GM12878 (cell line): ENCODE data around the gene BDH1. TPM values are rescaled to one million over a fixed set of nuclear protein-coding genes. Genes with fewer than 3 reads are reported as not detected.
"Not testable (repeated sequence)": the region's sequence is repeated elsewhere in the genome, so short reads cannot be mapped to it uniquely, and the experiment has no call there.

ENCODE experiments used
- ATAC-seq: fragments of 200-7000 bp; cut with Tn5 transposase; 3 replicates; pipeline ENCODE4 v1.9.1; 2020; ENCODE audit warnings: mild to moderate bottlenecking, moderate library complexity
- BruUV-seq: library from RNA; stranded (reverse); fragments of 400-500 nt; replicated peaks from 2 replicates; lab custom pipeline; 2021; lab: Mats Ljungman, UMichigan
- CTCF ChIA-PET: fragments of 300-600 bp; sonication (Branson Sonifier 250); formaldehyde crosslinking; extraction: SDS; loops from one replicate; lab custom pipeline; 2021; ENCODE audit warnings: inconsistent platforms; lab: Yijun Ruan, JAX
- POLR2A ChIA-PET: fragments of 350-600 bp; formaldehyde crosslinking; extraction: SDS; loops from one replicate; lab custom pipeline; 2021; ENCODE audit warnings: inconsistent platforms; lab: Charles Lee
- RAD21 ChIA-PET: fragments of 300-600 bp; sonication (Branson Sonifier 250); formaldehyde crosslinking; loops from one replicate; lab custom pipeline; 2023; ENCODE audit warnings: antibody characterized with exemption; ENCODE audit not compliant: unreplicated experiment; lab: Charles Lee
- SMC1A ChIA-PET: fragments of 300-600 bp; sonication (Branson Sonifier 250); formaldehyde crosslinking; loops from one replicate; lab custom pipeline; 2023; ENCODE audit not compliant: unreplicated experiment, uncharacterized antibody; lab: Charles Lee
- DNase-seq: peaks from one replicate; pipeline ENCODE4 v3.0.0-alpha.2; 2011; ENCODE audit warnings: low read depth, low spot score
- FAIRE-seq: peaks from 3 replicates; lab custom pipeline; 2011; peaks lifted over from hg19 to GRCh38; lab: Jason Lieb, UNC
- H2AFZ ChIP-seq: 2 replicates; pipeline ENCODE4 v1.6.0; 2011; ENCODE audit warnings: low read depth, low read length, control low read depth; ENCODE audit not compliant: control insufficient read depth
- H3K27ac ChIP-seq: 2 replicates; pipeline ENCODE4 v1.5.1; 2011; ENCODE audit warnings: control low read depth; ENCODE audit not compliant: control insufficient read depth, insufficient read depth
- H3K27me3 ChIP-seq, 2 experiments: replicated peaks in 1 of 2; 2 replicates each; pipeline versions ENCODE4 v1.6.0 to v1.6.1; 2011; ENCODE audit warnings: low read length in 1 of 2; ENCODE audit not compliant: control insufficient read depth in 2 of 2, insufficient read depth in 2 of 2
- H3K36me3 ChIP-seq, 2 experiments: 2 replicates each; pipeline ENCODE4 v1.5.1; 2011; ENCODE audit warnings: low read length in 1 of 2; ENCODE audit not compliant: control insufficient read depth in 2 of 2, insufficient read depth in 2 of 2
- H3K4me1 ChIP-seq: 2 replicates; pipeline ENCODE4 v1.6.1; 2011; ENCODE audit warnings: mild to moderate bottlenecking, low read length, moderate library complexity, mixed read lengths; ENCODE audit not compliant: control insufficient read depth, insufficient read depth
- H3K4me2 ChIP-seq: 2 replicates; pipeline ENCODE4 v1.6.0; 2011; ENCODE audit warnings: control low read depth; ENCODE audit not compliant: control insufficient read depth, insufficient read depth
- H3K4me3 ChIP-seq: fragments of 200-600 bp; sonication (generic); 2 replicates; pipeline ENCODE4 v1.5.1; 2016
- H3K79me2 ChIP-seq: 2 replicates; pipeline ENCODE4 v1.6.0; 2011; ENCODE audit warnings: low read length; ENCODE audit not compliant: control insufficient read depth, insufficient read depth
- H3K9ac ChIP-seq: 2 replicates; pipeline ENCODE4 v1.8.0; 2011; ENCODE audit warnings: low read length, control low read depth, mixed read lengths; ENCODE audit not compliant: control insufficient read depth, insufficient read depth
- H3K9me3 ChIP-seq: replicated peaks from 3 replicates; pipeline ENCODE4 v1.5.1; 2011; ENCODE audit warnings: mild to moderate bottlenecking, low read length; ENCODE audit not compliant: control insufficient read depth, insufficient read depth
- H4K20me1 ChIP-seq: 2 replicates; pipeline ENCODE4 v1.6.0; 2011; ENCODE audit not compliant: control insufficient read depth, insufficient read depth
- CHD1 ChIP-seq: IDR thresholded peaks from 2 replicates; pipeline ENCODE4 v1.6.1; 2012; ENCODE audit warnings: low read depth, low read length, improper control_type of control experiment
- EED ChIP-seq: sonication (generic); IDR thresholded peaks from 2 replicates; pipeline ENCODE4 v1.6.1; 2016; ENCODE audit warnings: antibody characterized with exemption, low read depth
- IKZF2 ChIP-seq, 2 experiments: fragments of 450-650 bp; IDR thresholded peaks; 2 replicates each; pipeline ENCODE4 v1.6.1; 2017; ENCODE audit warnings: mild to moderate bottlenecking in 2 of 2, moderate library complexity in 2 of 2
- JUND ChIP-seq: IDR thresholded peaks from 2 replicates; pipeline ENCODE4 v1.6.1; 2012; ENCODE audit warnings: low read depth, mild to moderate bottlenecking, low read length, improper control_type of control experiment, moderate library complexity
- NR2F1 ChIP-seq: fragments of 450-650 bp; conservative IDR thresholded peaks from 2 replicates; pipeline ENCODE4 v1.6.1; 2017; ENCODE audit warnings: mild to moderate bottlenecking
- SP1 ChIP-seq: IDR thresholded peaks from one replicate; pipeline ENCODE4 v1.6.1; 2011; ENCODE audit warnings: low read depth, low read length
- YY1 ChIP-seq: IDR thresholded peaks from 2 replicates; pipeline ENCODE4 v1.6.1; 2011; ENCODE audit warnings: low read depth, mild to moderate bottlenecking, low read length
- WGBS: methylation state at CpG from one replicate; pipeline ENCODE4 v1.1.6; 2016; ENCODE audit warnings: low lambda C conversion rate; ENCODE audit not compliant: insufficient replicate concordance, insufficient coverage; ENCODE audit errors: missing lambda C conversion rate; 5-methylcytosine and 5-hydroxymethylcytosine counted together
- in situ Hi-C: fragments of 300-500 bp; cut with MboI; formaldehyde crosslinking; loops from 9 replicates; pipeline ENCODE4 v1.14.3; 2018; ENCODE audit warnings: mixed read lengths
- intact Hi-C: fragments of 100-400 bp; cut with micrococcal nuclease; formaldehyde crosslinking; loops from one replicate; pipeline ENCODE4 v1.14.2; 2022; ENCODE audit not compliant: unreplicated experiment
- polyA plus RNA-seq, 11 experiments: library from polyadenylated mRNA; depleted of rRNA in 4 of 11; unstranded in 6 of 11; stranded (reverse) in 5 of 11; fragments of >200 nt; fragmentation: Nextera tagmentation in 4 of 11; fragmentation: Illumina TruSeq in 1 of 11; extraction: Ambion mirVana in 4 of 11; extraction: Trizol in 1 of 11; gene quantifications; 1 replicate in 1 of 11; 2 replicates in 10 of 11; pipeline versions ENCODE4 v1.2.1 to v1.2.3, GENCODE V29; 2011 to 2016; ENCODE audit warnings: inconsistent platforms in 2 of 11, missing spikeins in 2 of 11, low read depth in 1 of 11
- total RNA-seq, 4 experiments: library from RNA; depleted of rRNA in 3 of 4; stranded (reverse); fragments of >200 nt in 3 of 4; fragmentation: Illumina TruSeq in 1 of 4; extraction: Trizol in 1 of 4; gene quantifications; 2 replicates each; pipeline versions ENCODE4 v1.2.1 to v1.2.3, GENCODE V29; 2013 to 2021
- TF ChIP-seq, protein P1 (sequence below): fragments of 450-650 bp; IDR thresholded peaks from 2 replicates; pipeline ENCODE4 v1.6.1; 2017; ENCODE audit warnings: mild to moderate bottlenecking
- TF ChIP-seq, protein P2 (sequence below): fragments of 450-650 bp; conservative IDR thresholded peaks from 2 replicates; pipeline ENCODE4 v1.6.1; 2017; ENCODE audit warnings: mild to moderate bottlenecking, moderate library complexity

The BDH1 gene
- total and polyA plus RNA-seq, 10 of the 15 experiments (the other 5 are each of a cell fraction or from before 2014, with no cell fraction given), result 11.3 to 84.5 (median 60.3) TPM

DNA sequence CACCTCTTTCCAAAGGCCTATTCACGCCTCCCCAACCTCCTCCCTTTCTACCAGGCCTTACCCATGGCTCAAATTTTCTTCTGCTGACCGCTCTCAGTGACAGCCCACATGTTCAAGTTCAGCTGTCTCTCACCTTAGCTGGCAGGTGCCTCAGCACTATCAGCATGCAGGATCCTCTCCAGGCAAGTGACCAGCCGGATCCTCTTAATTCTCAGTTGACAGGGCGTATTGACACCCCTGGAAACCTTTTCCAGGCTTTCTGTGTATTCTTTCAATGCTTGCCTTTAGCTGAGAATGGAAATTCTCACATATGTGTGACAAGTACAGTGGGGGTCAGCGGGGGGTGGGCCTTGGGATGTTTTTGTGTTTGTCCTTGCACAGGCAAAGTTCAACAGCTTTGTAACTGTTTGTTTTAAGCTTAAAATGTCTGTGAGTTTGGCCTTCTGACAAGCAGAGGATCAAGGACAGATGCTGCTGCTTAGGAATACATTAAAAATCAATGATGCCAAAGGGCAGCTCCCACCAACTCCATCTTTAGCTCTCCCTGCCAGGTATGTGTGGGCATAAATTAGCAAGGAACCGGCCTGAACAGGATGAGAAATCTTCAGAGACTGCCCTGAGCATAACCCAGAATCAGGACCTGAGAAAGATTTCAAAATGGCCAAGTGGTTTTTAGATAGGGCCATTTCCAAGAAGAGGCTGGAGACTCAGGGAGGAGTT, 17.4 kb upstream of the BDH1 start:
- no peak for FAIRE-seq
- Histone ChIP-seq H3K9me3 (peaks cover 7% of the 10 kb centered on the region; the same call in 2 of the 3 replicates), H3K4me2 (no peak overlapping the region), H3K27me3 (no peaks in the 10 kb centered on the region), H3K36me3 (no peaks in the 10 kb centered on the region), H3K79me2 (no peaks in the 10 kb centered on the region), H4K20me1 (no peaks in the 10 kb centered on the region), H2AFZ (no peak overlapping the region), H3K9ac (no peak overlapping the region), H3K4me1 (no peaks in the 10 kb centered on the region)
- intact Hi-C loops (no loop called here), in situ Hi-C loops (no loop called here)
- ChIA-PET POLR2A (interaction anchor here (1.0 to 1.1 kb wide), 2 partner anchors 10 to 12 kb away, joined by 3 to 5 read pairs; no protein-coding TSS in a partner anchor), RAD21 (no interaction called here), CTCF (interaction anchor here (1.1 kb wide), 1 partner anchor 26 kb away, joined by 4 read pairs; no protein-coding TSS in a partner anchor)
- WGBS, result 46% methylated on average over 6 of the region's 6 CpGs
- no peak for TF ChIP-seq YY1
- no peak for TF ChIP-seq SP1
- no peak for TF ChIP-seq NR2F1
- TF ChIP-seq, protein P1, sequence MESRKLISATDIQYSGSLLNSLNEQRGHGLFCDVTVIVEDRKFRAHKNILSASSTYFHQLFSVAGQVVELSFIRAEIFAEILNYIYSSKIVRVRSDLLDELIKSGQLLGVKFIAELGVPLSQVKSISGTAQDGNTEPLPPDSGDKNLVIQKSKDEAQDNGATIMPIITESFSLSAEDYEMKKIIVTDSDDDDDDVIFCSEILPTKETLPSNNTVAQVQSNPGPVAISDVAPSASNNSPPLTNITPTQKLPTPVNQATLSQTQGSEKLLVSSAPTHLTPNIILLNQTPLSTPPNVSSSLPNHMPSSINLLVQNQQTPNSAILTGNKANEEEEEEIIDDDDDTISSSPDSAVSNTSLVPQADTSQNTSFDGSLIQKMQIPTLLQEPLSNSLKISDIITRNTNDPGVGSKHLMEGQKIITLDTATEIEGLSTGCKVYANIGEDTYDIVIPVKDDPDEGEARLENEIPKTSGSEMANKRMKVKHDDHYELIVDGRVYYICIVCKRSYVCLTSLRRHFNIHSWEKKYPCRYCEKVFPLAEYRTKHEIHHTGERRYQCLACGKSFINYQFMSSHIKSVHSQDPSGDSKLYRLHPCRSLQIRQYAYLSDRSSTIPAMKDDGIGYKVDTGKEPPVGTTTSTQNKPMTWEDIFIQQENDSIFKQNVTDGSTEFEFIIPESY, result no peak
- TF ChIP-seq CHD1, result no peak
- no peak for TF ChIP-seq JUND
- no peak for TF ChIP-seq EED
- TF ChIP-seq, protein P2, sequence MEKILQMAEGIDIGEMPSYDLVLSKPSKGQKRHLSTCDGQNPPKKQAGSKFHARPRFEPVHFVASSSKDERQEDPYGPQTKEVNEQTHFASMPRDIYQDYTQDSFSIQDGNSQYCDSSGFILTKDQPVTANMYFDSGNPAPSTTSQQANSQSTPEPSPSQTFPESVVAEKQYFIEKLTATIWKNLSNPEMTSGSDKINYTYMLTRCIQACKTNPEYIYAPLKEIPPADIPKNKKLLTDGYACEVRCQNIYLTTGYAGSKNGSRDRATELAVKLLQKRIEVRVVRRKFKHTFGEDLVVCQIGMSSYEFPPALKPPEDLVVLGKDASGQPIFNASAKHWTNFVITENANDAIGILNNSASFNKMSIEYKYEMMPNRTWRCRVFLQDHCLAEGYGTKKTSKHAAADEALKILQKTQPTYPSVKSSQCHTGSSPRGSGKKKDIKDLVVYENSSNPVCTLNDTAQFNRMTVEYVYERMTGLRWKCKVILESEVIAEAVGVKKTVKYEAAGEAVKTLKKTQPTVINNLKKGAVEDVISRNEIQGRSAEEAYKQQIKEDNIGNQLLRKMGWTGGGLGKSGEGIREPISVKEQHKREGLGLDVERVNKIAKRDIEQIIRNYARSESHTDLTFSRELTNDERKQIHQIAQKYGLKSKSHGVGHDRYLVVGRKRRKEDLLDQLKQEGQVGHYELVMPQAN, result no peak
- no peak for TF ChIP-seq IKZF2 (IDR thresholded peaks at IDR 0.05)
- TF ChIP-seq, all 136 proteins: peak for 0
- SMC1A ChIA-PET, result interaction anchor here (0.7 to 1.5 kb wide), 2 partner anchors 12 to 16 kb away, joined by 3 to 4 read pairs; no protein-coding TSS in a partner anchor
- no peak overlapping the region for H3K4me3 ChIP-seq
- DNase-seq (no peak), ATAC-seq (no peak)
- no peak overlapping the region for H3K27ac ChIP-seq
- BruUV-seq, result no TSS peak

DNA sequence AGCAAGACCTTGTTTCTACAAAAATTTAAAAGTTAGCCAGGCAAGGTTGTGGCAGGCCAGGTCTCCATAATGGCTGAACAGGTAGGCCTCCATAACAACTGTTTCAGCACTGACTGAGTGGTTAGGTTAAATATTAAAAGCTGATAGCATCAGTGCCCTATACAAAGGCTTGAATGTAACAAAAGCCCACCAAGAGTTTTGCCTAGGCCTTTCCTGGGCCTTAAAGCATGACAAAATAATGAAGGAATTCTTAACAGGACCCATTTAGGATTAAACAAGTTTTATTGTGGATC, 16.1 kb upstream of the BDH1 start:
- CTCF ChIA-PET, DNase-seq, RAD21 ChIA-PET, FAIRE-seq, H3K4me2 ChIP-seq, BruUV-seq, intact Hi-C loops, H3K36me3 ChIP-seq, H3K27me3 ChIP-seq, H3K27ac ChIP-seq, H3K4me3 ChIP-seq, ATAC-seq, H3K4me1 ChIP-seq, H3K9me3 ChIP-seq, H2AFZ ChIP-seq, H3K79me2 ChIP-seq, H4K20me1 ChIP-seq, H3K9ac ChIP-seq, in situ Hi-C loops: not testable (repeated sequence)
- ChIA-PET POLR2A (interaction anchor here (1.1 kb wide), 1 partner anchor 11 kb away, joined by 3 read pairs; no protein-coding TSS in a partner anchor), SMC1A (interaction anchor here (1.5 kb wide), 1 partner anchor 14 kb away, joined by 4 read pairs; no protein-coding TSS in a partner anchor)
